ENCODE results near the gene TAF4. TPM values are rescaled to one million over a fixed set of nuclear protein-coding genes. Genes with fewer than 3 reads are reported as not detected.

Gene TAF4
- total RNA-seq, 3 donors from 2014 or later, result 11.1 to 13.0 (median 12.7) TPM

DNA sequence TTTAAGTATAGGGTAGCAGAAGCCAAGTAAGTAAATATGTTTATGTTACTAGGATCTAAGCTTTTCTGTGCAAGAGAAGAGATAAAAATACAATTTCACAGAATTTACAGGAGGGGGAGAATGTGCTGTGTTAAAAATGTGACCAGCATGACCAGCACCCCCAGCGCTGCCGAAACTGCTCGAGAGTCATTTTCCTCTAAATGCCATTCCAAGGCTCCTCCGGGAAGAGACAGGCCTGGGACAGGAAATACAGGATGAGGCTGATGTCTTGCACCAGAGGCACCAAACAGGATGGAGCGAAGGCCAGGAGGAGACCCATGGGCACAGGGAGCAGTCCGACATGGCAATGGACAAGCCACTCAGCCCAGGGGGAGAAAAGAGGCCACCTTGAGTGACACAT lies 21.1 kb downstream of the TAF4 start:
- intact Hi-C loops (cut with DNase I; ENCODE audit: low total_unique reads), result no loop called here
- TF ChIP-seq, protein P1, sequence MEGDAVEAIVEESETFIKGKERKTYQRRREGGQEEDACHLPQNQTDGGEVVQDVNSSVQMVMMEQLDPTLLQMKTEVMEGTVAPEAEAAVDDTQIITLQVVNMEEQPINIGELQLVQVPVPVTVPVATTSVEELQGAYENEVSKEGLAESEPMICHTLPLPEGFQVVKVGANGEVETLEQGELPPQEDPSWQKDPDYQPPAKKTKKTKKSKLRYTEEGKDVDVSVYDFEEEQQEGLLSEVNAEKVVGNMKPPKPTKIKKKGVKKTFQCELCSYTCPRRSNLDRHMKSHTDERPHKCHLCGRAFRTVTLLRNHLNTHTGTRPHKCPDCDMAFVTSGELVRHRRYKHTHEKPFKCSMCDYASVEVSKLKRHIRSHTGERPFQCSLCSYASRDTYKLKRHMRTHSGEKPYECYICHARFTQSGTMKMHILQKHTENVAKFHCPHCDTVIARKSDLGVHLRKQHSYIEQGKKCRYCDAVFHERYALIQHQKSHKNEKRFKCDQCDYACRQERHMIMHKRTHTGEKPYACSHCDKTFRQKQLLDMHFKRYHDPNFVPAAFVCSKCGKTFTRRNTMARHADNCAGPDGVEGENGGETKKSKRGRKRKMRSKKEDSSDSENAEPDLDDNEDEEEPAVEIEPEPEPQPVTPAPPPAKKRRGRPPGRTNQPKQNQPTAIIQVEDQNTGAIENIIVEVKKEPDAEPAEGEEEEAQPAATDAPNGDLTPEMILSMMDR (IDR thresholded peaks at IDR 0.05), result no peak
- no peak for TF ChIP-seq POLR2A (IDR thresholded peaks at IDR 0.05)
- TF ChIP-seq POLR2AphosphoS5 (IDR thresholded peaks at IDR 0.05), result no peak
- Histone ChIP-seq H3K27me3 (no peaks in the 10 kb centered on the region), H3K4me1 (no peaks in the 10 kb centered on the region), H3K36me3 (no peaks in the 10 kb centered on the region), H3K27ac (no peak overlapping the region), H3K9me3 (no peaks in the 10 kb centered on the region), H3K4me3 (no peak overlapping the region)
- DNase-seq (ENCODE audit: low spot score in 2 of 2), result no peak

GRCh38 chr20:62043131-62043914 lies 22.4 kb downstream of the TAF4 start:
- Histone ChIP-seq H3K36me3 (no peaks in the 10 kb centered on the region), H3K4me3 (no peak overlapping the region), H3K4me1 (no peaks in the 10 kb centered on the region), H3K9me3 (no peaks in the 10 kb centered on the region), H3K27me3 (no peaks in the 10 kb centered on the region), H3K27ac (no peak overlapping the region)
- TF ChIP-seq POLR2A (IDR thresholded peaks at IDR 0.05), result no peak
- no peak for TF ChIP-seq POLR2AphosphoS5 (IDR thresholded peaks at IDR 0.05)
- TF ChIP-seq, protein P1 (IDR thresholded peaks at IDR 0.05), result no peak
- intact Hi-C loops (cut with DNase I; ENCODE audit: low total_unique reads), result no loop called here
- no peak for DNase-seq (ENCODE audit: low spot score in 2 of 2)

- Histone ChIP-seq H3K4me1 (no peaks in the 10 kb centered on the region), H3K27ac (no peak overlapping the region), H3K9me3 (no peaks in the 10 kb centered on the region), H3K27me3 (no peaks in the 10 kb centered on the region), H3K36me3 (no peaks in the 10 kb centered on the region), H3K4me3 (no peak overlapping the region)
- TF ChIP-seq, protein P1 (IDR thresholded peaks at IDR 0.05), result no peak
- TF ChIP-seq POLR2AphosphoS5 (IDR thresholded peaks at IDR 0.05), result no peak
- no peak for TF ChIP-seq POLR2A (IDR thresholded peaks at IDR 0.05)
- no peak for DNase-seq (ENCODE audit: low spot score in 2 of 2)
- intact Hi-C loops (cut with DNase I; ENCODE audit: low total_unique reads), result no loop called here
These were observed 23.5 kb downstream of the TAF4 start for GRCh38 chr20:62042025-62042820.

GRCh38 chr20:62040933-62041332 lies 24.7 kb downstream of the TAF4 start:
- H3K9me3 ChIP-seq, result no peaks in the 10 kb centered on the region
- intact Hi-C loops (cut with DNase I; ENCODE audit: low total_unique reads), result no loop called here
- H3K4me1 ChIP-seq, result no peaks in the 10 kb centered on the region
- DNase-seq (ENCODE audit: low spot score in 2 of 2), result no peak
- H3K36me3 ChIP-seq, result no peaks in the 10 kb centered on the region
- no peak overlapping the region for H3K27ac ChIP-seq
- no peak overlapping the region for H3K4me3 ChIP-seq
- no peaks in the 10 kb centered on the region for H3K27me3 ChIP-seq
- TF ChIP-seq POLR2AphosphoS5 (IDR thresholded peaks at IDR 0.05) (no peak), POLR2A (IDR thresholded peaks at IDR 0.05) (no peak)
- TF ChIP-seq, protein P1 (IDR thresholded peaks at IDR 0.05), result no peak

- H3K4me1 ChIP-seq, result no peaks in the 10 kb centered on the region
- H3K36me3 ChIP-seq, result no peaks in the 10 kb centered on the region
- TF ChIP-seq POLR2A (IDR thresholded peaks at IDR 0.05), result no peak
- TF ChIP-seq, protein P1 (IDR thresholded peaks at IDR 0.05), result no peak
- H3K9me3 ChIP-seq, result no peaks in the 10 kb centered on the region
- H3K4me3 ChIP-seq, result no peak overlapping the region
- intact Hi-C loops (cut with DNase I; ENCODE audit: low total_unique reads), result no loop called here
- no peaks in the 10 kb centered on the region for H3K27me3 ChIP-seq
- no peak overlapping the region for H3K27ac ChIP-seq
- no peak for DNase-seq (ENCODE audit: low spot score in 2 of 2)
These were observed 25.2 kb downstream of the TAF4 start for GRCh38 chr20:62040381-62040922.
